HCT116 (cell line): ENCODE data around the gene ZNF519. TPM values are rescaled to one million over a fixed set of nuclear protein-coding genes. Genes with fewer than 3 reads are reported as not detected.

Experiments used
- ATAC-seq: fragments of 200-7000 bp; cut with Tn5 transposase; 2 replicates; pipeline ENCODE4 v1.9.1; 2020; ENCODE audit warnings: mild to moderate bottlenecking, moderate library complexity
- BruUV-seq: library from RNA; stranded (reverse); fragments of 400-500 nt; replicated peaks from 2 replicates; lab custom pipeline; 2021; lab: Mats Ljungman, UMichigan
- CTCF ChIA-PET: fragments of 300-600 bp; sonication (Branson Sonifier 250); formaldehyde crosslinking; loops from one replicate; lab custom pipeline; 2021; ENCODE audit warnings: antibody characterized with exemption; lab: Charles Lee
- POLR2A ChIA-PET: fragments of 300-600, 350-600 bp; sonication (Branson Sonifier 250); formaldehyde crosslinking; loops from one replicate; lab custom pipeline; 2021; ENCODE audit warnings: antibody characterized with exemption; lab: Charles Lee
- RAD21 ChIA-PET, 2 experiments: fragments of 300-600 bp; sonication (Branson Sonifier 250); formaldehyde crosslinking; loops; one replicate each; lab custom pipeline; 2023; ENCODE audit warnings: low total read pairs in 2 of 2; ENCODE audit not compliant: uncharacterized antibody in 2 of 2, unreplicated experiment in 2 of 2, low non-redundant PET in 1 of 2; lab: Charles Lee
- DNase-seq: peaks from one replicate; pipeline ENCODE4 v3.0.0-alpha.2; 2010; ENCODE audit warnings: low read depth, low spot score
- H2AFZ ChIP-seq: fragments of 200-600 bp; shearing (Covaris generic), sonication (generic); 2 replicates; pipeline ENCODE4 v1.6.1; 2017; ENCODE audit warnings: low read depth, mixed run types, mixed read lengths, antibody characterized with exemption, low read length; ENCODE audit not compliant: poor library complexity, severe bottlenecking
- H3K27ac ChIP-seq: 2 replicates; pipeline ENCODE4 v1.5.1; 2012; ENCODE audit warnings: low read depth, low read length
- H3K27me3 ChIP-seq: fragments of 200-600 bp; sonication (generic); 2 replicates; pipeline ENCODE4 v1.6.1; 2016; ENCODE audit warnings: mixed run types, low read length, mixed read lengths; ENCODE audit not compliant: insufficient read depth
- H3K36me3 ChIP-seq, 2 experiments: fragments of 200-500 bp in 1 of 2; fragments of 200-600 bp in 1 of 2; sonication (Bioruptor generic) in 1 of 2; sonication (generic) in 1 of 2; 2 replicates each; pipeline versions ENCODE4 v1.5.1 to v1.6.1; 2014 to 2016; ENCODE audit warnings: low read length in 2 of 2, inconsistent platforms in 1 of 2, mixed read lengths in 1 of 2, mixed run types in 1 of 2; ENCODE audit not compliant: insufficient read depth in 2 of 2, control insufficient read depth in 1 of 2
- H3K4me1 ChIP-seq, 2 experiments: fragments of 200-600 bp in 1 of 2; sonication (generic) in 1 of 2; 2 replicates each; pipeline versions ENCODE4 v1.5.1 to v1.6.1; 2012 to 2017; ENCODE audit warnings: low read length in 2 of 2, inconsistent platforms in 1 of 2, mild to moderate bottlenecking in 1 of 2, mixed read lengths in 1 of 2, mixed run types in 1 of 2, moderate library complexity in 1 of 2; ENCODE audit not compliant: insufficient read depth in 2 of 2, control insufficient read depth in 1 of 2
- H3K4me2 ChIP-seq: fragments of 200-600 bp; sonication (generic); 2 replicates; pipeline ENCODE4 v1.6.1; 2017; ENCODE audit warnings: mixed run types, low read length, mixed read lengths
- H3K4me3 ChIP-seq, 2 experiments: fragments of 200-600 bp in 1 of 2; sonication (generic) in 1 of 2; replicated peaks in 1 of 2; 2 replicates each; pipeline ENCODE4 v1.5.1; 2011 to 2016; ENCODE audit warnings: low read length in 2 of 2, control low read depth in 1 of 2, low read depth in 1 of 2, mild to moderate bottlenecking in 1 of 2, mixed read lengths in 1 of 2, mixed run types in 1 of 2
- H3K79me2 ChIP-seq: fragments of 200-600 bp; sonication (generic); 2 replicates; pipeline ENCODE4 v1.6.1; 2017; ENCODE audit warnings: mild to moderate bottlenecking, mixed run types, low read length, moderate library complexity, mixed read lengths; ENCODE audit not compliant: insufficient read depth
- H3K9ac ChIP-seq: fragments of 200-600 bp; sonication (generic); 2 replicates; pipeline ENCODE4 v1.6.1; 2016; ENCODE audit warnings: low read length, mixed read lengths
- H3K9me2 ChIP-seq: fragments of 200-600 bp; sonication (generic), shearing (Covaris generic); 2 replicates; pipeline ENCODE4 v1.6.1; 2017; ENCODE audit warnings: mixed run types, mild to moderate bottlenecking, moderate library complexity; ENCODE audit not compliant: insufficient read depth
- H3K9me3 ChIP-seq, 2 experiments: fragments of 200-500 bp in 1 of 2; fragments of 200-600 bp in 1 of 2; sonication (Bioruptor generic) in 1 of 2; sonication (generic) in 1 of 2; 2 replicates each; pipeline ENCODE4 v1.6.1; 2014 to 2017; ENCODE audit warnings: low read length in 2 of 2, mixed read lengths in 2 of 2, inconsistent platforms in 1 of 2, low read depth in 1 of 2, mild to moderate bottlenecking in 1 of 2, mixed run types in 1 of 2, moderate library complexity in 1 of 2; ENCODE audit not compliant: control insufficient read depth in 1 of 2, insufficient read depth in 1 of 2
- H4K20me1 ChIP-seq: fragments of 200-600 bp; sonication (generic), shearing (Covaris generic); 2 replicates; pipeline ENCODE4 v1.6.1; 2017; ENCODE audit warnings: mixed run types, mild to moderate bottlenecking, moderate library complexity; ENCODE audit not compliant: insufficient read depth
- EZH2 ChIP-seq: fragments of 200-600 bp; sonication (generic); IDR thresholded peaks from 2 replicates; pipeline ENCODE4 v1.6.1; 2017; ENCODE audit warnings: antibody characterized with exemption, mixed run types
- TCF7L2 ChIP-seq: IDR thresholded peaks from 2 replicates; pipeline ENCODE4 v1.7.0; 2011; ENCODE audit warnings: borderline replicate concordance, inconsistent platforms; ENCODE audit not compliant: insufficient read depth, insufficient read length; ENCODE audit errors: extremely low read depth
- intact Hi-C: fragments of 100-400 bp; cut with micrococcal nuclease; formaldehyde crosslinking; loops from 2 replicates; pipeline ENCODE4 v1.10.0; 2022
- total RNA-seq: library from RNA; stranded (reverse); gene quantifications from one replicate; pipeline ENCODE4 v1.2.1, GENCODE V29; 2021; ENCODE audit not compliant: unreplicated experiment
- TF ChIP-seq, protein P1 (sequence below): IDR thresholded peaks from 2 replicates; pipeline ENCODE4 v1.6.1; 2012
- TF ChIP-seq, protein P2 (sequence below), 3 experiments: fragments of 200-600 bp in 1 of 3; sonication (generic) in 1 of 3; IDR thresholded peaks in 2 of 3; conservative IDR thresholded peaks in 1 of 3; 2 replicates each; pipeline ENCODE4 v1.5.1; 2012 to 2017; ENCODE audit warnings: low read depth in 2 of 3, low read length in 2 of 3, antibody characterized with exemption in 1 of 3, borderline replicate concordance in 1 of 3, control low read depth in 1 of 3, mild to moderate bottlenecking in 1 of 3, mixed read lengths in 1 of 3, mixed run types in 1 of 3, moderate library complexity in 1 of 3; ENCODE audit not compliant: insufficient read depth in 1 of 3
- TF ChIP-seq, protein P3 (sequence below): IDR thresholded peaks from 2 replicates; pipeline ENCODE4 v1.6.1; 2012; ENCODE audit warnings: low read depth

ZNF519 gene
- total RNA-seq, 1 experiment from 2014 or later: 6.5 TPM

DNA sequence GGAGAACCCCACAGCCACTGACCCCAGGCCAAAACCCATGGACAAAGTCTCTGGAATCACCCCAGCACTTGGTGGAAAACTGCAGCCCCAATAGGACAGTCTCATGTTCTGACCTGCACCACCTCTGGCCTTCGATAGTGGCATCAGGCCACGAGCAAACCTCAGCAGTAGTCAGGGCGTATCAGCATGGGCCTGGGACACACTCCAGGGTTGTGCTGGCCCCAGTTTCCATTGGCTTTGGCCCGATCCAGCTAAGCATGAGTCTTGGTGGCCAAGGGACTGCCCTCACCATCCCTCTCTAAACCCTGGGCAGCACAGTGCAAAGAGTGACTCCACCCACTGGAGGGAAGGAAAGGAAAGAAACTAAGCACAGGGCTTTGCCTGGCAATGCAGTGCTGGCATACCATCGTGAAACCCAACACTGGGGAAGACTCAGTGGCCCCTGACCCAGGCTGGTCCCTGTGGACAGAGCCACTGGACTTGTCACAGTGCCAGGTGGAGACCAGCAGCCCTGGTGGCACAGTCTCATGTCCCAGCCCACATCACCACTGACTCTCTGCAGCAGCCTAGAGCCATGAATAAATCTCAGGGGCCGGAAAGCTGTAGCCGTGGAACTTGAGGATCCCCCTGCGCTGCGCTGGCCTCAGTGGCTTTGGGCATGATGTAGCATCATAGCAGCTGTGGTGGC lies 46.3 kb downstream of the ZNF519 start:
- H3K9me3 ChIP-seq: no peaks in the 10 kb centered on the region
- no peak for TF ChIP-seq TCF7L2
- TF ChIP-seq, protein P1, sequence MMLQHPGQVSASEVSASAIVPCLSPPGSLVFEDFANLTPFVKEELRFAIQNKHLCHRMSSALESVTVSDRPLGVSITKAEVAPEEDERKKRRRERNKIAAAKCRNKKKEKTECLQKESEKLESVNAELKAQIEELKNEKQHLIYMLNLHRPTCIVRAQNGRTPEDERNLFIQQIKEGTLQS: no peak
- peak; percentile 25 for ATAC-seq
- no peak overlapping the region for H2AFZ ChIP-seq
- ChIA-PET POLR2A (no interaction called here), RAD21 (interaction anchor here (1.0 to 1.5 kb wide), 5 partner anchors 12 to 273 kb away, joined by 3 to 5 read pairs (median 3); partner anchors contain the start of gene MC5R (in 1 of the 2)), CTCF (interaction anchor here (1.2 to 4.7 kb wide), 8 partner anchors 12 to 273 kb away, joined by 3 to 54 read pairs (median 7); partner anchors contain the start of gene MC5R)
- H3K9ac ChIP-seq: no peak overlapping the region
- no peak for DNase-seq
- BruUV-seq: no TSS peak
- peaks cover 0 to 5% of the 10 kb centered on the region in 2 experiments; a peak in 1 of 4 replicates for H3K4me1 ChIP-seq
- no peak overlapping the region for H3K27ac ChIP-seq
- no peaks in the 10 kb centered on the region for H3K9me2 ChIP-seq
- intact Hi-C loops: loop anchor here (1.0 to 2.0 kb wide), 3 partner anchors 253 to 273 kb away; partner anchors contain the start of gene MC5R
- no peaks in the 10 kb centered on the region; the same call in 1 of the 2 replicates for H4K20me1 ChIP-seq
- H3K36me3 ChIP-seq: no peaks in the 10 kb centered on the region
- H3K4me2 ChIP-seq: 0 out of 2 replicates have a peak overlapping the region, but pooled peaks have one; percentile 4
- no peaks in the 10 kb centered on the region for H3K79me2 ChIP-seq
- H3K27me3 ChIP-seq: no peaks in the 10 kb centered on the region
- no peak overlapping the region for H3K4me3 ChIP-seq

DNA sequence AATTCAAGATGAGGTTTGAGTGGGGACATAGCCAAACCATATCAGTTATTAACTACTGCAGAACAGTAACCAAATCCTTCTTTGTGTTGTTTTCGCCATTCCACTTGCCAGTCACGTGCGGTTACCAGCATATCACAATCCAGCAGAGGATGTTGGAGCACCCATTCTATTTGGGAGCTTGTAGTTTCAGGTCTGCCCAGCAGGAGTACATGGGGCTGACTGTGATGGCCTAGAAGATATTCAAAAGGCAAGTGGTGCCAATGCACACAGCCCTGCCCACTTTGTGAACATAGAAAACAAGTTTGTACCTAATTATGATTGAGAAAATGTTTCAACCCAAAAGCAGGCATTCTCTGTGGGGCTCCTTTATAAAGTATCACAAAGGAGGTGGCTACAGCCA lies 57.0 kb downstream of the ZNF519 start:
- Histone ChIP-seq H3K27me3 (no peaks in the 10 kb centered on the region), H4K20me1 (no peaks in the 10 kb centered on the region), H3K9ac (no peak overlapping the region), H3K4me3 (no peak overlapping the region), H3K9me2 (no peaks in the 10 kb centered on the region), H2AFZ (no peak overlapping the region), H3K79me2 (no peaks in the 10 kb centered on the region), H3K27ac (no peak overlapping the region), H3K4me2 (no peak overlapping the region), H3K4me1 (no peaks in the 10 kb centered on the region), H3K36me3 (no peaks in the 10 kb centered on the region), H3K9me3 (no peaks in the 10 kb centered on the region)
- TF ChIP-seq, protein P2, sequence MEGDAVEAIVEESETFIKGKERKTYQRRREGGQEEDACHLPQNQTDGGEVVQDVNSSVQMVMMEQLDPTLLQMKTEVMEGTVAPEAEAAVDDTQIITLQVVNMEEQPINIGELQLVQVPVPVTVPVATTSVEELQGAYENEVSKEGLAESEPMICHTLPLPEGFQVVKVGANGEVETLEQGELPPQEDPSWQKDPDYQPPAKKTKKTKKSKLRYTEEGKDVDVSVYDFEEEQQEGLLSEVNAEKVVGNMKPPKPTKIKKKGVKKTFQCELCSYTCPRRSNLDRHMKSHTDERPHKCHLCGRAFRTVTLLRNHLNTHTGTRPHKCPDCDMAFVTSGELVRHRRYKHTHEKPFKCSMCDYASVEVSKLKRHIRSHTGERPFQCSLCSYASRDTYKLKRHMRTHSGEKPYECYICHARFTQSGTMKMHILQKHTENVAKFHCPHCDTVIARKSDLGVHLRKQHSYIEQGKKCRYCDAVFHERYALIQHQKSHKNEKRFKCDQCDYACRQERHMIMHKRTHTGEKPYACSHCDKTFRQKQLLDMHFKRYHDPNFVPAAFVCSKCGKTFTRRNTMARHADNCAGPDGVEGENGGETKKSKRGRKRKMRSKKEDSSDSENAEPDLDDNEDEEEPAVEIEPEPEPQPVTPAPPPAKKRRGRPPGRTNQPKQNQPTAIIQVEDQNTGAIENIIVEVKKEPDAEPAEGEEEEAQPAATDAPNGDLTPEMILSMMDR (IDR thresholded peaks at IDR 0.05 in 2 of 3, conservative IDR thresholded peaks at IDR 0.05 in 1 of 3; ENCODE audit: borderline replicate concordance in 1 of 3, insufficient read depth in 1 of 3, low read depth in 2 of 3, low read length in 2 of 3): peak in 2 of 3 experiments; percentile 29 to 37; a peak in 2 of 6 replicates
- no peak for TF ChIP-seq TCF7L2
- TF ChIP-seq, protein P3, sequence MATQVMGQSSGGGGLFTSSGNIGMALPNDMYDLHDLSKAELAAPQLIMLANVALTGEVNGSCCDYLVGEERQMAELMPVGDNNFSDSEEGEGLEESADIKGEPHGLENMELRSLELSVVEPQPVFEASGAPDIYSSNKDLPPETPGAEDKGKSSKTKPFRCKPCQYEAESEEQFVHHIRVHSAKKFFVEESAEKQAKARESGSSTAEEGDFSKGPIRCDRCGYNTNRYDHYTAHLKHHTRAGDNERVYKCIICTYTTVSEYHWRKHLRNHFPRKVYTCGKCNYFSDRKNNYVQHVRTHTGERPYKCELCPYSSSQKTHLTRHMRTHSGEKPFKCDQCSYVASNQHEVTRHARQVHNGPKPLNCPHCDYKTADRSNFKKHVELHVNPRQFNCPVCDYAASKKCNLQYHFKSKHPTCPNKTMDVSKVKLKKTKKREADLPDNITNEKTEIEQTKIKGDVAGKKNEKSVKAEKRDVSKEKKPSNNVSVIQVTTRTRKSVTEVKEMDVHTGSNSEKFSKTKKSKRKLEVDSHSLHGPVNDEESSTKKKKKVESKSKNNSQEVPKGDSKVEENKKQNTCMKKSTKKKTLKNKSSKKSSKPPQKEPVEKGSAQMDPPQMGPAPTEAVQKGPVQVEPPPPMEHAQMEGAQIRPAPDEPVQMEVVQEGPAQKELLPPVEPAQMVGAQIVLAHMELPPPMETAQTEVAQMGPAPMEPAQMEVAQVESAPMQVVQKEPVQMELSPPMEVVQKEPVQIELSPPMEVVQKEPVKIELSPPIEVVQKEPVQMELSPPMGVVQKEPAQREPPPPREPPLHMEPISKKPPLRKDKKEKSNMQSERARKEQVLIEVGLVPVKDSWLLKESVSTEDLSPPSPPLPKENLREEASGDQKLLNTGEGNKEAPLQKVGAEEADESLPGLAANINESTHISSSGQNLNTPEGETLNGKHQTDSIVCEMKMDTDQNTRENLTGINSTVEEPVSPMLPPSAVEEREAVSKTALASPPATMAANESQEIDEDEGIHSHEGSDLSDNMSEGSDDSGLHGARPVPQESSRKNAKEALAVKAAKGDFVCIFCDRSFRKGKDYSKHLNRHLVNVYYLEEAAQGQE: no peak
- no peak for TF ChIP-seq EZH2
- BruUV-seq: no TSS peak
- ChIA-PET CTCF (interaction anchor here (1.3 kb wide), 1 partner anchor 263 kb away, joined by 9 read pairs; no protein-coding TSS in a partner anchor), POLR2A (no interaction called here), RAD21 (no interaction called here)
- DNase-seq (no peak), ATAC-seq (peak; percentile 67; the same call in 1 of the 2 replicates)
- intact Hi-C loops: no loop called here
